Hippocampal formation (tissue), 2 donors: ENCODE results near the gene PRPF40A.

Source experiments
- DNase-seq, 2 donors: peaks; one replicate each; lab custom pipeline; 2025; lab: John Stamatoyannopoulos, UW

PRPF40A gene

GRCh38 chr2:152651834-152652233 is 65.4 kb downstream of the PRPF40A start:
- DNase-seq = no peak

GRCh38 chr2:152650768-152651371 is 66.4 kb downstream of the PRPF40A start:
- no peak for DNase-seq

GRCh38 chr2:152649997-152650396 is 67.3 kb downstream of the PRPF40A start:
- DNase-seq = no peak

GRCh38 chr2:152648336-152648735 is 68.9 kb downstream of the PRPF40A start:
- DNase-seq = peak in 1 of 2 donors; percentile 29

- peak in 1 of 2 donors; percentile 20 for DNase-seq
Measured at GRCh38 chr2:152647552-152647951, 69.7 kb downstream of the PRPF40A start.

- DNase-seq = no peak
Measured at GRCh38 chr2:152646775-152647174, 70.5 kb downstream of the PRPF40A start.

- no peak for DNase-seq
Measured at GRCh38 chr2:152646264-152646663, 71.0 kb downstream of the PRPF40A start.

- DNase-seq = no peak
Measured at GRCh38 chr2:152644189-152644873, 72.9 kb downstream of the PRPF40A start.

- DNase-seq = no peak
Measured at GRCh38 chr2:152638590-152638989, 78.7 kb downstream of the PRPF40A start.

GRCh38 chr2:152638056-152638455 is 79.2 kb downstream of the PRPF40A start:
- DNase-seq = no peak

GRCh38 chr2:152637251-152637650 is 80.0 kb downstream of the PRPF40A start:
- DNase-seq = no peak

- peak; percentile 33 to 44 for DNase-seq
Measured at GRCh38 chr2:152635635-152636298, 81.5 kb downstream of the PRPF40A start.

GRCh38 chr2:152632736-152633135 is 84.5 kb downstream of the PRPF40A start:
- DNase-seq = no peak

GRCh38 chr2:152630466-152630865 is 86.8 kb downstream of the PRPF40A start:
- no peak for DNase-seq

GRCh38 chr2:152629202-152629601 is 88.1 kb downstream of the PRPF40A start:
- DNase-seq = no peak

- peak in 1 of 2 donors; percentile 76 for DNase-seq
Measured at GRCh38 chr2:152627351-152627957, 89.8 kb downstream of the PRPF40A start.

- no peak for DNase-seq
Measured at GRCh38 chr2:152626911-152627339, 90.3 kb downstream of the PRPF40A start.

GRCh38 chr2:152624805-152625204 is 92.5 kb downstream of the PRPF40A start:
- no peak for DNase-seq

- DNase-seq = no peak
Measured at GRCh38 chr2:152623775-152624174, 93.5 kb downstream of the PRPF40A start.

- DNase-seq = no peak
Measured at GRCh38 chr2:152623076-152623740, 94.1 kb downstream of the PRPF40A start.

GRCh38 chr2:152622219-152622618 is 95.0 kb downstream of the PRPF40A start:
- DNase-seq = no peak

GRCh38 chr2:152620985-152621384 is 96.3 kb downstream of the PRPF40A start:
- no peak for DNase-seq
